Panc1 (cell line): ENCODE results near the gene CIBAR2. TPM values are rescaled to one million over a fixed set of nuclear protein-coding genes. Genes with fewer than 3 reads are reported as not detected.

ENCODE experiments used
- ATAC-seq: fragments of 200-7000 bp; cut with Tn5 transposase; 2 replicates; pipeline ENCODE4 v1.9.1; 2020; ENCODE audit warnings: mild to moderate bottlenecking, moderate library complexity
- BruUV-seq: library from RNA; stranded (reverse); fragments of 400-500 nt; replicated peaks from 2 replicates; lab custom pipeline; 2021; lab: Mats Ljungman, UMichigan
- CTCF ChIA-PET: fragments of 300-600 bp; sonication (Branson Sonifier 250); formaldehyde crosslinking; loops from one replicate; lab custom pipeline; 2022; ENCODE audit warnings: antibody characterized with exemption; lab: Charles Lee
- POLR2A ChIA-PET: fragments of 300-600 bp; sonication (Branson Sonifier 250); formaldehyde crosslinking; loops from one replicate; lab custom pipeline; 2022; ENCODE audit warnings: antibody characterized with exemption; lab: Charles Lee
- DNase-seq: peaks from one replicate; pipeline ENCODE4 v3.0.0-alpha.2; 2010; ENCODE audit warnings: low read depth, low spot score
- H3K27ac ChIP-seq: 2 replicates; pipeline ENCODE4 v1.5.1; 2011; ENCODE audit warnings: mild to moderate bottlenecking, low read length, inconsistent platforms
- H3K27me3 ChIP-seq: fragments of 200-500 bp; sonication (Bioruptor generic); 2 replicates; pipeline ENCODE4 v1.6.0; 2014; ENCODE audit warnings: low read length, inconsistent platforms; ENCODE audit not compliant: control insufficient read depth, insufficient read depth
- H3K36me3 ChIP-seq: fragments of 200-500 bp; sonication (Bioruptor generic); 2 replicates; pipeline ENCODE4 v1.5.1; 2014; ENCODE audit warnings: inconsistent platforms, mild to moderate bottlenecking, low read length, moderate library complexity; ENCODE audit not compliant: control insufficient read depth, insufficient read depth
- H3K4me1 ChIP-seq: 2 replicates; pipeline ENCODE4 v1.5.1; 2011; ENCODE audit warnings: inconsistent platforms, mild to moderate bottlenecking, low read length, moderate library complexity; ENCODE audit not compliant: control insufficient read depth, insufficient read depth
- H3K4me3 ChIP-seq, 2 experiments: 2 replicates each; pipeline ENCODE4 v1.5.1; 2011 to 2012; ENCODE audit warnings: low read depth in 2 of 2, low read length in 2 of 2, mild to moderate bottlenecking in 2 of 2, inconsistent platforms in 1 of 2, moderate library complexity in 1 of 2
- H3K9me3 ChIP-seq: fragments of 200-500 bp; sonication (Bioruptor generic); 2 replicates; pipeline ENCODE4 v1.5.1; 2014; ENCODE audit warnings: low read depth, mild to moderate bottlenecking, inconsistent platforms, low read length, moderate library complexity; ENCODE audit not compliant: control insufficient read depth, insufficient read depth
- POLR2AphosphoS5 ChIP-seq: IDR thresholded peaks from 2 replicates; pipeline ENCODE4 v1.6.1; 2012; ENCODE audit warnings: mild to moderate bottlenecking, low read depth, low read length, moderate library complexity
- SIN3A ChIP-seq: IDR thresholded peaks from 2 replicates; pipeline ENCODE4 v1.6.1; 2012; ENCODE audit warnings: low read depth, mild to moderate bottlenecking, low read length, moderate library complexity, borderline replicate concordance; ENCODE audit not compliant: insufficient read depth
- TCF7L2 ChIP-seq: IDR thresholded peaks from 2 replicates; pipeline ENCODE4 v1.6.1; 2011; ENCODE audit warnings: mild to moderate bottlenecking, low read depth, low read length, inconsistent platforms
- in situ Hi-C: cut with HindIII; loops from 2 replicates; pipeline ENCODE4 v1.10.0; 2016; ENCODE audit warnings: low sequenced_read_pairs, low pct_unique_long_range_greater_than_20kb
- intact Hi-C: fragments of 100-400 bp; cut with micrococcal nuclease; formaldehyde crosslinking; loops from one replicate; pipeline ENCODE4 v1.10.0; 2022; ENCODE audit not compliant: unreplicated experiment
- total RNA-seq: library from RNA; stranded (reverse); gene quantifications from one replicate; pipeline ENCODE4 v1.2.1, GENCODE V29; 2021; ENCODE audit not compliant: unreplicated experiment
- TF ChIP-seq, protein P1 (sequence below), 2 experiments: IDR thresholded peaks; 2 replicates each; pipeline ENCODE4 v1.6.1; 2011 to 2012; ENCODE audit warnings: low read depth in 2 of 2, control low read depth in 1 of 2, low read length in 1 of 2, mild to moderate bottlenecking in 1 of 2, moderate library complexity in 1 of 2; ENCODE audit not compliant: insufficient read depth in 1 of 2
- TF ChIP-seq, protein P2 (sequence below): fragments of 450-650 bp; IDR thresholded peaks from 2 replicates; pipeline ENCODE4 v1.5.1; 2017; ENCODE audit warnings: mild to moderate bottlenecking

The CIBAR2 gene
- total RNA-seq, 1 experiment from 2014 or later, result not detected

DNA sequence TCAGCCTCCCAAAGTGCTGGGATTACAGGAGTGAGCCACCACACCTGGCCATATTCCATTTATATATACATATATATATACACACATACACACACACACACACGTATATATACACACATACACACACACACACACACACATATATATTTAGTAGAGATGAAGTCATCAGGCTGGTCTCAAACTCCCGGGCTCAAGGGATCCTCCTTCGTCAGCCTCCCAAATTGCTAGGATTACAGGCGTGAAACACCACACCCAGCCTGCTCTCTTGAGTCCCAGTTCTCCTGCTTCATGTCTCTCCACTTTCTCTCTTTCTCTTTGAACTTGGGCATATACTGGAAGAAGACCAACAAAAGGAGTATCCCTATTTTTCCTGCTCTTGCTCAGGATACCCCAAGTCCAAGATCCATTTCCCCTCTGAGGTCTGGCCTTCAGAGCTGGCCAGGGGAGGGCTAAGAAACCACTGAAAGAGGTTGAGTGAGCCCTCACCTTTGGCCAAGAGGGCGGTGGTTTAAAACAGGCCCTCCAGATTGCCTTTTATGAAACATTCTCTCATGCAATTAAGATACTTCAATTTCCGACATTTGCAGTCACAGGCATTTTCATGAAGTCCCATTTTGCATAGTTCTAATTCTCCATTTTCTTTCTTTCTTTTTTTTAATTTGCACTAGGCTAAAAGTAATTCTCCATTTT lies 37.9 kb downstream of the CIBAR2 start:
- CTCF ChIA-PET, result no interaction called here
- intact Hi-C loops, result no loop called here

DNA sequence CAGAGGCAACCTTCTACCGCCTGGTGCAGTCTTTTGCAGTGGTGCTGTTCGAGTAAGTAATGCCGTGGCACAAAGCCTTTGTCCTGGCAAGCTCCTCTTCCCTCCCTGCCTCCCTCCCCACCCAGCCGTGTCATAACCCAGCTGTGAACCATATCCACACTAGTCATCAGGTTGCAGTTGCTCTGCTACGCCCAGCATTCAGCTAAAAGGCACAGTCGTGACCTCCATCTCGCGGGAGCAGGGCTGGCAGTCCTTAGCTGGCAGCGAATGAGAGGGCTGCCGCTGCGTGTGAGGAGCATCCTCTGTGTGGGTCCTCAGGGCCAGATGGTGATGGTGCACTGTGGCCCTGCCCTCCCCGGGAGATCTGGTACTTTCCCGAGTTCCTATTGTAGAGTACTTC lies 39.3 kb downstream of the CIBAR2 start:
- no peaks in the 10 kb centered on the region for H3K4me1 ChIP-seq
- DNase-seq (no peak), ATAC-seq (no peak)
- in situ Hi-C loops (no loop called here), intact Hi-C loops (no loop called here)
- no peaks in the 10 kb centered on the region for H3K9me3 ChIP-seq
- H3K27me3 ChIP-seq, result no peaks in the 10 kb centered on the region
- TF ChIP-seq POLR2AphosphoS5 (no peak), SIN3A (no peak), TCF7L2 (no peak)
- TF ChIP-seq, protein P1, sequence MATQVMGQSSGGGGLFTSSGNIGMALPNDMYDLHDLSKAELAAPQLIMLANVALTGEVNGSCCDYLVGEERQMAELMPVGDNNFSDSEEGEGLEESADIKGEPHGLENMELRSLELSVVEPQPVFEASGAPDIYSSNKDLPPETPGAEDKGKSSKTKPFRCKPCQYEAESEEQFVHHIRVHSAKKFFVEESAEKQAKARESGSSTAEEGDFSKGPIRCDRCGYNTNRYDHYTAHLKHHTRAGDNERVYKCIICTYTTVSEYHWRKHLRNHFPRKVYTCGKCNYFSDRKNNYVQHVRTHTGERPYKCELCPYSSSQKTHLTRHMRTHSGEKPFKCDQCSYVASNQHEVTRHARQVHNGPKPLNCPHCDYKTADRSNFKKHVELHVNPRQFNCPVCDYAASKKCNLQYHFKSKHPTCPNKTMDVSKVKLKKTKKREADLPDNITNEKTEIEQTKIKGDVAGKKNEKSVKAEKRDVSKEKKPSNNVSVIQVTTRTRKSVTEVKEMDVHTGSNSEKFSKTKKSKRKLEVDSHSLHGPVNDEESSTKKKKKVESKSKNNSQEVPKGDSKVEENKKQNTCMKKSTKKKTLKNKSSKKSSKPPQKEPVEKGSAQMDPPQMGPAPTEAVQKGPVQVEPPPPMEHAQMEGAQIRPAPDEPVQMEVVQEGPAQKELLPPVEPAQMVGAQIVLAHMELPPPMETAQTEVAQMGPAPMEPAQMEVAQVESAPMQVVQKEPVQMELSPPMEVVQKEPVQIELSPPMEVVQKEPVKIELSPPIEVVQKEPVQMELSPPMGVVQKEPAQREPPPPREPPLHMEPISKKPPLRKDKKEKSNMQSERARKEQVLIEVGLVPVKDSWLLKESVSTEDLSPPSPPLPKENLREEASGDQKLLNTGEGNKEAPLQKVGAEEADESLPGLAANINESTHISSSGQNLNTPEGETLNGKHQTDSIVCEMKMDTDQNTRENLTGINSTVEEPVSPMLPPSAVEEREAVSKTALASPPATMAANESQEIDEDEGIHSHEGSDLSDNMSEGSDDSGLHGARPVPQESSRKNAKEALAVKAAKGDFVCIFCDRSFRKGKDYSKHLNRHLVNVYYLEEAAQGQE (IDR thresholded peaks at IDR 0.05; ENCODE audit: insufficient read depth in 1 of 2, low read depth in 2 of 2, low read length in 1 of 2), result no peak
- TF ChIP-seq, protein P2, sequence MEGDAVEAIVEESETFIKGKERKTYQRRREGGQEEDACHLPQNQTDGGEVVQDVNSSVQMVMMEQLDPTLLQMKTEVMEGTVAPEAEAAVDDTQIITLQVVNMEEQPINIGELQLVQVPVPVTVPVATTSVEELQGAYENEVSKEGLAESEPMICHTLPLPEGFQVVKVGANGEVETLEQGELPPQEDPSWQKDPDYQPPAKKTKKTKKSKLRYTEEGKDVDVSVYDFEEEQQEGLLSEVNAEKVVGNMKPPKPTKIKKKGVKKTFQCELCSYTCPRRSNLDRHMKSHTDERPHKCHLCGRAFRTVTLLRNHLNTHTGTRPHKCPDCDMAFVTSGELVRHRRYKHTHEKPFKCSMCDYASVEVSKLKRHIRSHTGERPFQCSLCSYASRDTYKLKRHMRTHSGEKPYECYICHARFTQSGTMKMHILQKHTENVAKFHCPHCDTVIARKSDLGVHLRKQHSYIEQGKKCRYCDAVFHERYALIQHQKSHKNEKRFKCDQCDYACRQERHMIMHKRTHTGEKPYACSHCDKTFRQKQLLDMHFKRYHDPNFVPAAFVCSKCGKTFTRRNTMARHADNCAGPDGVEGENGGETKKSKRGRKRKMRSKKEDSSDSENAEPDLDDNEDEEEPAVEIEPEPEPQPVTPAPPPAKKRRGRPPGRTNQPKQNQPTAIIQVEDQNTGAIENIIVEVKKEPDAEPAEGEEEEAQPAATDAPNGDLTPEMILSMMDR, result no peak
- ChIA-PET CTCF (no interaction called here), POLR2A (no interaction called here)
- BruUV-seq, result no TSS peak
- no peak overlapping the region for H3K27ac ChIP-seq
- no peaks in the 10 kb centered on the region for H3K36me3 ChIP-seq
- no peak overlapping the region for H3K4me3 ChIP-seq

More for the DNA sequence above, 37.9 kb downstream of the CIBAR2 start:
- no peaks in the 10 kb centered on the region for H3K36me3 ChIP-seq
- DNase-seq (no peak), ATAC-seq (no peak)
- H3K4me1 ChIP-seq, result no peaks in the 10 kb centered on the region
- H3K27ac ChIP-seq, result no peak overlapping the region
- BruUV-seq, result no TSS peak
- in situ Hi-C loops, result no loop called here
- no peaks in the 10 kb centered on the region for H3K27me3 ChIP-seq
- no peak overlapping the region for H3K4me3 ChIP-seq
- TF ChIP-seq, protein P1 (IDR thresholded peaks at IDR 0.05; ENCODE audit: insufficient read depth in 1 of 2, low read depth in 2 of 2, low read length in 1 of 2), result no peak
- no peak for TF ChIP-seq SIN3A
- TF ChIP-seq POLR2AphosphoS5, result no peak
- TF ChIP-seq TCF7L2, result no peak
- TF ChIP-seq, protein P2, result no peak
- no peaks in the 10 kb centered on the region for H3K9me3 ChIP-seq
- POLR2A ChIA-PET, result no interaction called here
